Erythroblast (primary cell): Measurements from ENCODE around the gene WHRN.

ENCODE experiments used
- GATA1 ChIP-seq: IDR thresholded peaks from 2 replicates; pipeline ENCODE4 v1.6.1; 2011; ENCODE audit warnings: low read depth, mild to moderate bottlenecking, control low read depth, low read length, moderate library complexity
- POLR2A ChIP-seq: IDR thresholded peaks from 2 replicates; pipeline ENCODE4 v1.6.1; 2011; ENCODE audit warnings: mild to moderate bottlenecking, low read length

- TF ChIP-seq POLR2A (no peak), GATA1 (no peak)
Observed at GRCh38 chr9:114409103-114409780, 96.0 kb downstream of the WHRN start.
